Urinary bladder (tissue), 4 donors: ENCODE data around the gene IFT81. TPM values are rescaled to one million over a fixed set of nuclear protein-coding genes. Genes with fewer than 3 reads are reported as not detected.

Source experiments
- DNase-seq: peaks from one replicate; pipeline ENCODE4 v3.0.0-alpha.2; 2015; ENCODE audit errors: extremely low spot score
- H3K27ac ChIP-seq: one replicate; pipeline ENCODE4 v1.5.1; 2013; ENCODE audit warnings: low read depth, mild to moderate bottlenecking, moderate library complexity
- H3K36me3 ChIP-seq: one replicate; pipeline ENCODE4 v1.6.1; 2013; ENCODE audit warnings: mild to moderate bottlenecking, moderate library complexity; ENCODE audit not compliant: insufficient read depth
- H3K4me1 ChIP-seq: one replicate; pipeline ENCODE4 v1.6.1; 2013; ENCODE audit warnings: mild to moderate bottlenecking, moderate library complexity; ENCODE audit not compliant: insufficient read depth
- H3K4me3 ChIP-seq: one replicate; pipeline ENCODE4 v1.5.1; 2013; ENCODE audit warnings: low read depth, low read length
- WGBS: extraction: QIAGEN DNeasy Blood & Tissue Kit; methylation state at CpG from one replicate; pipeline ENCODE4 v1.1.7; 2013; 5-methylcytosine and 5-hydroxymethylcytosine counted together
- polyA plus RNA-seq: library from polyadenylated mRNA; stranded (reverse); fragments of 200-250 nt; gene quantifications from one replicate; pipeline ENCODE4 v1.2.3, GENCODE V29; 2013
- total RNA-seq: library from RNA; depleted of rRNA; stranded (reverse); fragments of >200 nt; gene quantifications from one replicate; pipeline ENCODE4 v1.2.3, GENCODE V29; 2014
- donor health status: healthy with polysubstance abuse.
- donor health status: healthy.

The IFT81 gene
- total and polyA plus RNA-seq, 2 donors, result 13.2 to 54.0 TPM

DNA sequence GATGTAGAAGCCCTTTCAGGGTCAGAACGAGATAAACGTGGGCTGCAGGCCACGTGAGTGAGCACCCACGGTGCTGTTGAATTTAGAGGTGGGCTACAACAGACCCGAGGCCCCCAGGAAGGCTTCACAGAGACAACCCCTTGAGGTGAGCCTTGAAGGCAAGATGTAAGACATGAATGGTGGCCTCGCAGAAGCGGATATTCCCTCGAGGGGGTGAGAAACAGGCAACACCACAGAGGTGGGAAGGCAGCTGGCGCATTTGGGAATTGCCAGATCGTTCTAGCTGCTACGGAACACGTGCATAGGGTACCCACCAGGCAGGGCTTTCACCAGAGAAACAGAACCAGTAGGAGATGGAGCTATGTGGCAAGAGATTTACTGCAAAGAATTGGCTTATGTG is 134.3 kb downstream of the IFT81 start:
- no peak for DNase-seq
- Histone ChIP-seq H3K4me1 (no peaks in the 10 kb centered on the region), H3K36me3 (no peaks in the 10 kb centered on the region), H3K4me3 (no peak overlapping the region), H3K27ac (no peak overlapping the region)
- 94% methylated on average over 12 of the region's 12 CpGs for WGBS

DNA sequence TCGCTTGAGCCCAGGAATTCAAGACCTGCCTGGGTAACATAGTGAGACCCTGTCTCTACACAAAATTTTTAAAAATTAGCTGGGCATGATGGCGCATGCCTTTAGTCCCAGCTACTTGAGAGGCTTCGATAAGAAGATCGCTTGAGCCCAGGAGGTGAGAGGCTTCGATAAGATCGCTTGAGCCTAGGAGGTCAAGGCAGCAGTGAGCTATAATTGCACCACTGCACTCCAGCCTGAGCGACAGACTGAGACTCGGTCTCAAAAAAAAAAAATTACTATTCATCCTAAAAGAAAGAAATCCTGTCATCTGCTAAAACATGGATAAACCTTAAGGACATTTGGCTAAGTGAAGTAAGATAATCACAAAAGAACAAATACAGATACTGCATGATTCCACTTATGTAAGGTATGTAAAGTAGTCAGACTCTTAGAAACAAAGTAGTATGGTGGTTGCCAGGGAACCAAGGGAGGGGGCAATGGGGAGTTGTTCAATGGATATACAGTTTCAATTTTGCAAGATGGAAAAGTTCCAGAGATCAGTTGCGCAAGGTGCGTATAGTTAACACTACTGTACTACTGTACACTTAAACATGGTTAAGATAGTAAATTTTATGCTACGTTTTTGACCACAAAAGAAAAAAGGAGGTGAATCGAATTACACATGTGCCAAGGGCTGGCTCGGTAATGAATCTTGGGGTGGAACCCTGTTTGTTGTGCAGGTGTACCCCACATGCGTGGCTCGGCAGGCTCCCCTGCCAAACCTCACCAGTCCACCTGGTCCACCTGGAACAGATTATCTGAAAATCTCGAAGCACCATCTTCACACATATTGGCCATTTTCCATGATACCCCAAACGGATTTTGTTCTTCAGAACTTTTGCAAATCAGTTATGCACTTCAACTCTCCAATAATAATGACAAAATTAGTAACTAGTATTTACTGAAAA is 138.6 kb downstream of the IFT81 start:
- Histone ChIP-seq H3K4me3 (no peak overlapping the region), H3K36me3 (no peaks in the 10 kb centered on the region), H3K4me1 (peaks cover 2% of the 10 kb centered on the region), H3K27ac (no peak overlapping the region)
- WGBS, result 77% methylated on average over 17 of the region's 17 CpGs
- DNase-seq, result no peak

DNA sequence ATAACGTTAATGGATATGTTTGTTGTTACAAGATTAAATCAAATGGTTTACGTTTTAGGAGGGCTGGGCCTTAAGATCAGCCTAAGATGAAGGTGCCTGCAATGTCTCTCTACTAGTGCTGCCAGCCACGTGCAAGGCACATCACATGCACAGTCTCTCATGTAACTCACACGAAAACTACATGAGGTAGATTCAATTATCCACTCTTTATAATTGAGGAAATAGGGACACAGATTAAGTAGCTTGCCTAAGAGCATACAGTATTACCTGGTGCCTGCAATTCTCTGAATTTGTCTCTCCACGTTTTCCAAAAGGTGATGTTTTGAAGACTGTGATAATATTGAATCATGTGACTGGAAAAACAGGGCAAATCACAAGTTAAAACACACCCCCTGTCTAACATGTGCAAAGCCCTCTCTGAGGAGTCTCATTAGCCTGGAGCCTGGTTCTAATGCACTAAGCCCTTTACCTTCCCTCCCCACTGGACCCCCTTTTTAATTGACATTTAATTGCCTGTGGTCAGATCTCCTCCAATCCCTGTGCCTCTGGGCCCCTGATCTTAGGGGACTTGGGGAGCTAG is 142.3 kb downstream of the IFT81 start:
- H3K4me1 ChIP-seq, result peaks cover 2% of the 10 kb centered on the region
- no peak overlapping the region for H3K27ac ChIP-seq
- 57% methylated on average over 5 of the region's 5 CpGs for WGBS
- no peaks in the 10 kb centered on the region for H3K36me3 ChIP-seq
- H3K4me3 ChIP-seq, result no peak overlapping the region
- DNase-seq, result no peak

DNA sequence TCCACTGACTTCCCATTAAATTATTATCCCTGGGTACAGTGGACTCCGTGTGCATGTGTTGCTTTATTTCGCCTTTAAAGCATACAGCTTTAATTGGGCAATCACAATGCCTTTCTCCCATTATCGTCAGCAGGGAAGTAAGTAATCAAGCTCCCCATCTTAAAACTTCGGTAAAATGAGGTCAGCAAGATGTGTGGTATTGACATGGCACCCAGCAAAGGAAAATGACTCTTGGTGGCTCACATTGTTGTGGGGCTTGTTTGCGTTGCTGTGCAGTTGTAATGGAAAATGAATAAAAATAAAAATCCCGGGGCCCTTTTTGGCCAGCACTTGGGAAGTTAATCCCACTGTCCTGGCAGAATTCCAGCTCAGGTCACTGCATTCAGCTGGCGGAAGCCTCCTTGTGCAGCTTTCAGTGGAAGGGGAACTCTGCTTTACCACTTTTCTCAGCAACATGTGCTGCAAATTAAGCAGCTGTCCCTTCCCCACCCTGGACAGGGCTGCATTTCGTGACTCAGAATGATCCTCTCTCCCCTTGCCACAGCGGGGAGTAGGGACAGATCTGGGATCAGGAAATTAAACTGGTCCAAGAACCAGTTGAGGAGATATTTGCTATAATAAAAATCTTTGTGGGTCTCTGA is 142.9 kb downstream of the IFT81 start:
- Histone ChIP-seq H3K4me1 (peaks cover 2% of the 10 kb centered on the region), H3K36me3 (no peaks in the 10 kb centered on the region), H3K4me3 (no peak overlapping the region), H3K27ac (peak overlapping the region; percentile 40)
- DNase-seq, result peak; percentile 59
- WGBS, result 8% methylated on average over 9 of the region's 9 CpGs

Other genes starting within 250 kb of the IFT81 start
- gene GLTP, start 243.8 kb upstream of the IFT81 start, total RNA-seq, result 60.2 TPM
- gene GLTP, start 243.8 kb upstream of the IFT81 start, polyA plus RNA-seq, result 26.0 TPM
- gene TCHP, start 224.1 kb upstream of the IFT81 start, total RNA-seq, result 10.3 TPM
- gene TCHP, start 224.1 kb upstream of the IFT81 start, polyA plus RNA-seq, result 15.5 TPM
- gene GIT2, start 128.0 kb upstream of the IFT81 start, total RNA-seq, result 66.0 TPM
- gene GIT2, start 128.0 kb upstream of the IFT81 start, polyA plus RNA-seq, result 23.0 TPM
- gene ANKRD13A, start 124.9 kb upstream of the IFT81 start, total RNA-seq, result 63.4 TPM
- 40.4 TPM for gene ANKRD13A, start 124.9 kb upstream of the IFT81 start, polyA plus RNA-seq
- gene C12orf76, start 75.8 kb upstream of the IFT81 start, total RNA-seq, result 21.1 TPM
- 14.7 TPM for gene C12orf76, start 75.8 kb upstream of the IFT81 start, polyA plus RNA-seq
- gene ATP2A2, start 156.9 kb downstream of the IFT81 start, total RNA-seq, result 138 TPM
- gene ATP2A2, start 156.9 kb downstream of the IFT81 start, polyA plus RNA-seq, result 173 TPM